Transverse colon (tissue), 4 donors: ENCODE data around the gene FOXP2. TPM values are rescaled to one million over a fixed set of nuclear protein-coding genes. Genes with fewer than 3 reads are reported as not detected.

ENCODE experiments used
- DNase-seq: peaks from one replicate; pipeline ENCODE4 v3.0.0-alpha.2; 2019
- H3K27ac ChIP-seq, 4 donors: fragments of 200-600 bp; sonication (generic); 2 replicates each; pipeline ENCODE4 v1.5.1; 2016 to 2018; ENCODE audit warnings: inconsistent platforms in 4 of 4
- H3K27me3 ChIP-seq: fragments of 200-600 bp; sonication (generic); 2 replicates; pipeline ENCODE4 v1.5.1; 2017; ENCODE audit warnings: inconsistent platforms
- H3K36me3 ChIP-seq, 4 donors: fragments of 200-600 bp; sonication (generic); 2 replicates each; pipeline ENCODE4 v1.5.1; 2017 to 2019; ENCODE audit warnings: inconsistent platforms in 4 of 4
- H3K4me1 ChIP-seq, 4 donors: fragments of 200-600 bp; sonication (generic); 2 replicates each; pipeline ENCODE4 v1.5.1; 2017 to 2020; ENCODE audit warnings: inconsistent platforms in 4 of 4
- H3K4me3 ChIP-seq, 4 donors: fragments of 200-600 bp; sonication (generic); 1 replicate in 1 of 4; 2 replicates in 3 of 4; pipeline versions ENCODE4 v1.5.1 to v1.6.1; 2017 to 2019; ENCODE audit warnings: inconsistent platforms in 4 of 4
- H3K9me3 ChIP-seq, 2 donors: fragments of 200-600 bp; sonication (generic); 2 replicates each; pipeline ENCODE4 v1.5.1; 2017 to 2019; ENCODE audit warnings: inconsistent platforms in 2 of 2
- CTCF ChIP-seq, 5 experiments: fragments of 200-600 bp in 3 of 5; fragments of 450-650 bp in 2 of 5; sonication (generic) in 3 of 5; IDR thresholded peaks; 1 replicate in 2 of 5; 2 replicates in 3 of 5; pipeline ENCODE4 v1.5.1; 2016 to 2017; ENCODE audit warnings: antibody characterized with exemption in 5 of 5, inconsistent platforms in 3 of 5, mild to moderate bottlenecking in 2 of 5, moderate library complexity in 1 of 5
- EP300 ChIP-seq: sonication (generic); formaldehyde crosslinking; IDR thresholded peaks from one replicate; pipeline ENCODE4 v1.6.1; 2017; ENCODE audit warnings: antibody characterized with exemption, low read depth
- POLR2A ChIP-seq: fragments of 450-650 bp; IDR thresholded peaks from one replicate; pipeline ENCODE4 v1.6.1; 2016; ENCODE audit warnings: antibody characterized with exemption, mild to moderate bottlenecking, moderate library complexity
- POLR2AphosphoS5 ChIP-seq, 3 donors: sonication (generic); formaldehyde crosslinking; IDR thresholded peaks; one replicate each; pipeline ENCODE4 v1.6.1; 2016; ENCODE audit warnings: antibody characterized with exemption in 3 of 3
- WGBS, 2 donors: methylation state at CpG; one replicate each; pipeline ENCODE4 v1.1.5; 2018; ENCODE audit warnings: low coverage in 1 of 2; 5-methylcytosine and 5-hydroxymethylcytosine counted together
- in situ Hi-C, 4 donors: fragments of 200-750 bp; cut with MboI; loops; one replicate each; pipeline versions ENCODE4 v1.15.0 to v1.15.1; 2017; ENCODE audit warnings: low sequenced_read_pairs in 3 of 4, low pct_ligation_motif_present in 1 of 4, low pct_unique_long_range_greater_than_20kb in 1 of 4
- intact Hi-C: fragments of 100-400 bp; cut with DNase I; formaldehyde crosslinking; loops from one replicate; pipeline ENCODE4 v1.15.1; 2023; ENCODE audit warnings: low total_unique reads
- total RNA-seq, 4 donors: library from RNA; depleted of rRNA; stranded (reverse); fragments of >200 nt; gene quantifications; one replicate each; pipeline ENCODE4 v1.1.0, GENCODE V29; 2016

Gene FOXP2
- total RNA-seq, 4 donors from 2014 or later, result 20.5 to 102 (median 34.0) TPM

DNA sequence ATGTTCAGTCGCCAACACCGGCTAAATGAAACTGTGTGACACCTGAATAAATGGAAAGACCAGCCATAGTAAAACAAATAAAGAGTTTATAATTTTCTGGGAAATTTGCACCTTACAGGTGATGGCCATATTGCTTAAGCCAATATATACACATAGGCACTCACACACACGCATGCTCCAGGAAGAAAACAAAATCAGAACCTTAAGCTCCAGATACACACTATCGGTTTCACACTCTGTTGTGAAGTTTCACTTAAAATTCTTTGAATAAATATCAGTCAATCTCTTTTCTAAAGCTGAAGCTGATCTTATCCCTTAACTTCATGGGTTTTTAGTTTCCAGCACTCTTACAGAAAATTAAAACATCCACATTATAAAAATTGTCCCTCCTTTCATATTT, 280.6 kb downstream of the FOXP2 start:
- H3K27me3 ChIP-seq, result no peaks in the 10 kb centered on the region
- TF ChIP-seq CTCF (IDR thresholded peaks at IDR 0.05), result no peak
- TF ChIP-seq POLR2AphosphoS5 (IDR thresholded peaks at IDR 0.05), result no peak
- no peak for TF ChIP-seq EP300
- no peak for TF ChIP-seq POLR2A
- 91% methylated on average over 4 of the region's 4 CpGs for WGBS, 2 donors
- no peaks in the 10 kb centered on the region for H3K4me1 ChIP-seq
- peaks cover 0 to 4% (median 0%) of the 10 kb centered on the region in 4 donors for H3K36me3 ChIP-seq
- H3K9me3 ChIP-seq, result no peaks in the 10 kb centered on the region
- DNase-seq, result no peak
- H3K27ac ChIP-seq, result no peak overlapping the region
- in situ Hi-C loops, result no loop called here
- no peak overlapping the region for H3K4me3 ChIP-seq
- intact Hi-C loops, result no loop called here

DNA sequence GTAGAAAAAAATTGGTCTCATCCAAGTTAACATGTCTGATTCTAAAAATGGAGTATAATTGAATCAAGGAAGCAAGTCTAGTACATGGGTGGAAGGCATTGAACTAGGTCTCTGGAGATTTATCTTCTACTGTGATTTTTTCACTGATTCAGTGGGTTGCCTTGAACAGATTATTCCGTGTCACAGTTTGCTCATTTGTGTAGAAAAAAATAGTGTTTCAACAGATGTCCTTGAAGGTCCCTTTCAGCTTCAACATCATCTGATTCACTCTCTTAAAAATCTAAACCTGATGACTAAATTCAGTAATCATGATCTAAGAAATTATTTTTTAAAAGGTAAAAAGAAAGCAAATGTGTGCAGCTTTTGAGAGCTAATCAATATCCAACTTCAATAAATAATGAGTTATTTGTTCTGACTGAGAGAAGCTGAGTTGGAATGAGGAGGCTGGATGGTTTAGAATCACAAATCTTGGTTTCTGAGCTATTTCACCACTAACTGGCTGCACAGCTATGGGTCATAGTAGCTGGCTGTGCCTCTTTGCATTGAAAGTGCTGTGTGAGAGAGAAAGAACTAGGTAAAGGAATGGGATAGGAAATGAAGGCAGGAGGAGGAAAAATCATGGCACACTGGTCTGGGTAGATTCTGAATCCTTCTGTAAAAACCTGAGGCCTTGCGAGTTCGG, 285.8 kb downstream of the FOXP2 start:
- TF ChIP-seq EP300, result no peak
- intact Hi-C loops (no loop called here), in situ Hi-C loops (no loop called here)
- Histone ChIP-seq H3K27ac (no peak overlapping the region), H3K9me3 (no peaks in the 10 kb centered on the region), H3K4me1 (no peaks in the 10 kb centered on the region), H3K36me3 (no peaks in the 10 kb centered on the region), H3K27me3 (no peaks in the 10 kb centered on the region), H3K4me3 (no peak overlapping the region)
- DNase-seq, result no peak
- 88 to 89% methylated on average over 3 of the region's 3 CpGs for WGBS, 2 donors

DNA sequence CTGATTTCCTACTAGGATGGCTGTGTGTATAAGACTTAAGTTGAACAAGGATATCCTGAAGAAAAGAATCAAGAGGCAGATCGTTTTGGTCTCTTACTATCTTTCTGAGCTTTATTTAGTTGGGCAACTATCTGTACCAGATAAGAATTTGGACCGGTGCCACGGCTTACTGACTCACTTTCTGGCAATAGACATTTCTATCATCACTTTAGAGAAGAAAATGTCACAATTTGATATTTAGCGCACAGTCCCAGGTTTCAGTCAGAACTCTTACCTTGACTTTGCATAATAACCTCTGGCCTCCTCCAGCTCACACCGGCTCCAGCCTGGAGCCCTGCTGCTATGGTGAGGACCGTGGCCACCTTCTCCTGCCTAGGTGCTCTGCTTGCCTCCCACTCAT, 289.1 kb downstream of the FOXP2 start:
- Histone ChIP-seq H3K9me3 (no peaks in the 10 kb centered on the region), H3K27ac (no peak overlapping the region), H3K27me3 (no peaks in the 10 kb centered on the region), H3K4me1 (no peaks in the 10 kb centered on the region), H3K36me3 (no peaks in the 10 kb centered on the region), H3K4me3 (no peak overlapping the region)
- in situ Hi-C loops (no loop called here), intact Hi-C loops (no loop called here)
- TF ChIP-seq CTCF (IDR thresholded peaks at IDR 0.05), result no peak
- no peak for TF ChIP-seq EP300
- TF ChIP-seq POLR2A, result no peak
- TF ChIP-seq POLR2AphosphoS5 (IDR thresholded peaks at IDR 0.05), result no peak
- no peak for DNase-seq
- WGBS, 2 donors, result 42 to 75% methylated on average over 4 to 6 of the region's 6 CpGs

GRCh38 chr7:114708646-114709045, 294.0 kb downstream of the FOXP2 start:
- no peak for TF ChIP-seq EP300
- no peak for TF ChIP-seq POLR2A
- no peak for TF ChIP-seq CTCF (IDR thresholded peaks at IDR 0.05)
- no peak for TF ChIP-seq POLR2AphosphoS5 (IDR thresholded peaks at IDR 0.05)
- no peaks in the 10 kb centered on the region for H3K4me1 ChIP-seq
- no peaks in the 10 kb centered on the region for H3K27me3 ChIP-seq
- no peak for DNase-seq
- intact Hi-C loops, result no loop called here
- WGBS, 2 donors, result 86 to 87% methylated on average over 5 to 6 of the region's 6 CpGs
- in situ Hi-C loops, result no loop called here
- H3K36me3 ChIP-seq, result no peaks in the 10 kb centered on the region
- H3K27ac ChIP-seq, result no peak overlapping the region
- H3K9me3 ChIP-seq, result no peaks in the 10 kb centered on the region
- no peak overlapping the region for H3K4me3 ChIP-seq

GRCh38 chr7:114710499-114710898, 295.9 kb downstream of the FOXP2 start:
- no peaks in the 10 kb centered on the region for H3K9me3 ChIP-seq
- H3K27me3 ChIP-seq, result no peaks in the 10 kb centered on the region
- H3K36me3 ChIP-seq, result no peaks in the 10 kb centered on the region
- H3K27ac ChIP-seq, result no peak overlapping the region
- H3K4me1 ChIP-seq, result no peaks in the 10 kb centered on the region
- intact Hi-C loops (no loop called here), in situ Hi-C loops (no loop called here)
- whole genome bisulfite sequencing, 2 donors, result 70 to 73% methylated on average over 2 to 5 of the region's 5 CpGs
- no peak for TF ChIP-seq POLR2AphosphoS5 (IDR thresholded peaks at IDR 0.05)
- TF ChIP-seq EP300, result no peak
- no peak for DNase-seq
- no peak overlapping the region for H3K4me3 ChIP-seq
